Pons (tissue), 1 donor: ENCODE results near the gene DKKL1.

Source experiments
- DNase-seq: peaks from one replicate; pipeline ENCODE4 v3.0.0-alpha.2; 2016; ENCODE audit warnings: low spot score

Gene DKKL1

GRCh38 chr19:49422407-49423070, 58.9 kb downstream of the DKKL1 start:
- no peak for DNase-seq

- no peak for DNase-seq
Measured at GRCh38 chr19:49423071-49423984, 59.7 kb downstream of the DKKL1 start, which contains the start of gene PTH2. TSS of gene PTH2 (minus strand) at chr19:49423441. CDS start at chr19:49423339, 102 bp downstream.

- no peak for DNase-seq
Measured at GRCh38 chr19:49423985-49424303, 60.3 kb downstream of the DKKL1 start.
